ENCODE measurements around the gene PROX2. TPM values are rescaled to one million over a fixed set of nuclear protein-coding genes. Genes with fewer than 3 reads are reported as not detected.

The PROX2 gene
- total and polyA plus RNA-seq, 9 donors = not detected

GRCh38 chr14:74906925-74907521 is 31.1 kb upstream of the PROX2 start:
- DNase-seq = no peak
- 80 to 83% (median 81%) methylated on average over 12 of the region's 12 CpGs for WGBS, 3 donors
- Histone ChIP-seq H3K27me3 (no peaks in the 10 kb centered on the region), H3K9me3 (no peaks in the 10 kb centered on the region), H3K27ac (no peak overlapping the region), H3K36me3 (no peaks in the 10 kb centered on the region), H3K4me1 (ENCODE audit: insufficient read depth) (no peaks in the 10 kb centered on the region), H3K4me3 (no peak overlapping the region)
- no peak for TF ChIP-seq EP300 (IDR thresholded peaks at IDR 0.05)
- TF ChIP-seq CTCF (IDR thresholded peaks at IDR 0.05) = no peak
- no peak for TF ChIP-seq POLR2A (IDR thresholded peaks at IDR 0.05)
- intact Hi-C loops (cut with DNase I) = loop anchor here in 1 of 4 donors (5.0 to 10.0 kb wide), 2 partner anchors 45 to 542 kb away; no protein-coding TSS in a partner anchor

DNA sequence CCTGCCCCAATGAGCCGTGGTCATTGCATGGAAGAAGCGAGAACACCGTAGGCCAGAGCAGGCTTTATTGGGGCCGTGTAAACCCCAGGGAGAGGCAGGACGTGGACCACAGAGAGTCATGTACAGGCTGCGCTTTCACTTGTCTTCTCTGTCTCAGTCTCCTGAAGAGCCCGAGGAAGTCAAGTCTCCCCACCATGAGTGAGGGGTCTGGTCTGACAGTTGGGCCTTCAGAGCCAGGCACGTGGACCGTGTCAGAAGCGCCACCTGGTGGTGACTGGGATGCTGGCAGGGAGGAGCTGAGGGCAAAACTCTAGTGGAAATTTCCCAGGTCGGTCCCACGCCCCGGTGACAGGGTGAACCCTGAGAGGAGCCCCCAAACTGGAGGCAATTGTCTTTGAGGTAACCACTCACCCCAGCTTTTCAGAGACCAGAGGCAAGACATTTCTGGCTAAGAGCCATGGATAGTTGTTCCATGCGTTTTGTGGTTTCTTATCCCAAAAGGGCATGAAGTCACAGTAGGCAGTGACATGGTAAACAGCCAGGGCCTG is 29.7 kb upstream of the PROX2 start:
- no peaks in the 10 kb centered on the region for H3K4me1 ChIP-seq (ENCODE audit: insufficient read depth)
- DNase-seq = peak; percentile 70 to 84 (median 81)
- no peaks in the 10 kb centered on the region for H3K27me3 ChIP-seq
- H3K4me3 ChIP-seq = no peak overlapping the region
- 43 to 45% (median 45%) methylated on average over 14 of the region's 14 CpGs for WGBS, 3 donors
- intact Hi-C loops (cut with DNase I) = loop anchor here in 1 of 4 donors (5.0 to 10.0 kb wide), 2 partner anchors 43 to 541 kb away; no protein-coding TSS in a partner anchor
- H3K9me3 ChIP-seq = no peaks in the 10 kb centered on the region
- peak; percentile 70 to 87 (median 77) for TF ChIP-seq CTCF (IDR thresholded peaks at IDR 0.05)
- no peak for TF ChIP-seq EP300 (IDR thresholded peaks at IDR 0.05)
- no peaks in the 10 kb centered on the region for H3K36me3 ChIP-seq
- H3K27ac ChIP-seq = no peak overlapping the region

DNA sequence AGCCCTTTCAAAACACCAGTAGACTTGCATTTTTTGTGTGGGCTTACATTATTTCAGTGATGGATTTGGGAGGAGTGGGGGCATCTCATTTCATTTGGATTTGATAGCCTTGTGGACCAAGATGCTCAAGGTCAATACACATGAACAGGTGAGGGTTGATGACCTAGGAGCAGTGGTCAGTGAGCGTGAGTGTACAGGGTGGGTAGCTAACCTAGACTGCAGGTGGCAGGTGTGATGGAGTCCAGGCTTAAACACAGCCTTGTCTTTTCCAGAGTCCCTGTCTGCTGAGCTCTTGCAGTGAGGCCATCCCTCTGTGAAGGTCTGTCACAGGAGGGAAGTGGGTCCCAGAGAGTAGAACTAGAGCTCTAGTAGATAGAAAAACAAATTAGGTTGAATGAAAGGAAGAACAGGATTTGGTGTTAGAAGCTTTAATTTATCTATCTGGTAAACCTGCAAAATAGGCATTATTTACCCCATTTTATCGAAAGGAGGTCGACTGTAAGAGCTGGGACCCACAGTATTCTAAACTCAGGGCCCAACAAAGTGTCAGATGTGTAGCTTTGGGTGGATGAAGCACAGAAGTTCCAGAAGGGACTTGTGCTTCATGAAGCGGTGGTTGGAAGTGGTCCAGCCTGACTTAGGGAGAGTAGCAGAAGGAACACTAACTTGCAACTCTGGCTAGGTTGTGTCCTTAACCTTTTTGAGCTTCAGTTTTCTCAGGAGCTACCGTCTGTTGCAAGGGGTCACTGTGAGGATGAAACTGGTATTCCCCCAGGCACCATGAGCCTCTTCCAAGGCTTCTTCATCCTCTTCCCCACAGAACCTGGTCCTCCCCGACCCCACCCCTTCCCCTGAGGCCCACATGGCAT is 28.9 kb upstream of the PROX2 start:
- Histone ChIP-seq H3K9me3 (no peaks in the 10 kb centered on the region), H3K4me3 (no peak overlapping the region), H3K27ac (no peak overlapping the region), H3K36me3 (no peaks in the 10 kb centered on the region), H3K27me3 (no peaks in the 10 kb centered on the region), H3K4me1 (ENCODE audit: insufficient read depth) (no peaks in the 10 kb centered on the region)
- peak in 1 of 5 donors; percentile 28 for DNase-seq
- TF ChIP-seq POLR2A (IDR thresholded peaks at IDR 0.05) (no peak), CTCF (IDR thresholded peaks at IDR 0.05) (no peak), EP300 (IDR thresholded peaks at IDR 0.05) (no peak)
- intact Hi-C loops (cut with DNase I) = loop anchor here in 2 of 4 donors (5.0 to 10.0 kb wide), 2 partner anchors 43 to 540 kb away; no protein-coding TSS in a partner anchor
- 71 to 75% (median 71%) methylated on average over 6 of the region's 6 CpGs for WGBS, 3 donors

- Histone ChIP-seq H3K36me3 (no peaks in the 10 kb centered on the region), H3K4me1 (ENCODE audit: insufficient read depth) (no peaks in the 10 kb centered on the region), H3K27ac (no peak overlapping the region), H3K27me3 (no peaks in the 10 kb centered on the region), H3K4me3 (no peak overlapping the region), H3K9me3 (no peaks in the 10 kb centered on the region)
- WGBS, 3 donors = 66 to 73% (median 70%) methylated on average over 10 of the region's 10 CpGs
- intact Hi-C loops (cut with DNase I) = loop anchor here in 2 of 4 donors (5.0 to 10.0 kb wide), 2 partner anchors 41 to 538 kb away; no protein-coding TSS in a partner anchor
- TF ChIP-seq CTCF (IDR thresholded peaks at IDR 0.05) (no peak), POLR2A (IDR thresholded peaks at IDR 0.05) (no peak), EP300 (IDR thresholded peaks at IDR 0.05) (no peak)
- no peak for DNase-seq
These were observed 27.2 kb upstream of the PROX2 start for GRCh38 chr14:74902941-74903705.

Measured in ovary (tissue), 9 donors.